C1 segment of cervical spinal cord (tissue), 14 donors: ENCODE results near the gene SUSD4.

ENCODE experiments used
- DNase-seq, 14 donors: peaks; one replicate each; lab custom pipeline; 2025; lab: John Stamatoyannopoulos, UW

Gene SUSD4

DNA sequence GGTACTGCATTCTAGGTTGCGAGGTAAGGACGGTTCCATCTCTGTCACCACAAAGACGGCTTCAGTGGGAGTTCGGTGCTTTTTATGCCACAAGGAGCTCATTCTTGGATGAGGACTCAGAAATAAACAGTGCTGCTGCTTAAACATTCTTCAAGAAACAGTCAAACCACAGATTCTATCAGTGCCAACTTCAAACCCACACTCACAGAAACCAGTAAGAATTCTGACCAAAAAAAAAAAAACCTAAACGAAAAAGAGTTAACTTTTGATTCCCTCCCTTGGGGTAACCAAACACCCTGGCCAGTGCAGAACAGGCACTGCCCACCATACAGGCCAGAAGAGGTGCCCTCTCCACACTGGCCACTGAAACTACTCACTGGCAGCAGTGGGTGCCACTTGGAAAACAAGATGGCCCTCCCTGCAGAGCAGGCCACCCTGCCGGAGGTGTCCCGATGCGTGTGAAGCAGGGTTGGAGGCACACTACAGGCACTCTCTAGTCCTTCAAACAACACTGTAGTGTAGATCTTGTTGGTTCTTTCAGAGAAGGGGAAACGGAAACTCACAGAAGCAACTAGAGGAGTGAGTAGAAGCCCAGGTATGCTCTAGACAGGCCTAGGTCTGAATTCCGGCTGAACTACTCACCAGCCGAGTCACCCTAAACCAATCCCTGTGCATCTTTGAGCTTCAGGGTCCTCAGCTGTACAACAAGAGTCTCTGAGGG, 133.7 kb downstream of the SUSD4 start:
- no peak for DNase-seq

DNA sequence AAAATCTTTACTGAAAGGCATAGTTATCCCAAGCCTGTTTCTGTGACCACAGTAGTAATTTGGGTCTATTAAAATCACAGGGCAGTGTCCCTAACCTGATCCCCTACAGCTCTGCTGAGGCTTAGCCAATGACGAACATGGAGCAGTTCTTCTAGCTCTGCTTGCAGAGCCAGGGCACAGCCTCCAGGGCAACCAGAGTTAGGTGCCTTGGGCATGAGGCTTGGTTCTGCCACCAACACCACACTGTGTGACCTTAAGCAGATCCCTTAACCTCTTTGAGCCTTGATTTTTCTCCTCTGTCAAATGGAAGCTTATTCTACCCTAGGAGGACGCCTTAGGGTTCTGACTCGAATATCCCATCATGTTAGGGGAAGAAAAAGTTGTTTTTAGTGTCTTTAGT, 134.2 kb downstream of the SUSD4 start:
- DNase-seq: no peak

DNA sequence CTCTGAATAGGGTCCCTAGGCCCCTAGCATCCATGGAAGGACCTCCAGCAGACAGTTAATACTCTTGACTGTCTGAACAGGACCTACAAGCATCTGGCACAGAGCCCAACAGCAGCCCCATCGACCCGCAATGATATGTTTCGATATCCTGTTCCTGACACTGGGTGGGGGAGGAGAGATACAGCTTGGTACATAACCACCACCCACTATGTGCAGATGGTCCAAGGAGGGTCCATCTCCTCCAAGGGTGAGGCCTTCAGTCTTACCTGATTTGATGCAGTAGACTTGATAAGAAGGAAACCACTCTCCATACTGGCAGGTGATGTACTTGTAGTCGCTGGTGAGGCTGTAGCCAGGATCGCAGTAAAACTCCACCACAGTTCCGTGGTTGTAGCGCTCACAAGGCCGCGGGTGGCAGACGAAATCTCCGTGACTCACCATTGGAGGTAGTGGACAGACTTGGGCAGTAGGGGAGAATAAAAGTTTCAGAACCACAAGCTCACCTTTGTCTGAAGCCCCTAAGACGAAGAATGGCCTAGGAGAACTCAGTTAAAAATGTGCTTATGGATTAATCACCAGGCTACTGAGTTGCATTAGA, 134.9 kb downstream of the SUSD4 start:
- DNase-seq: no peak

DNA sequence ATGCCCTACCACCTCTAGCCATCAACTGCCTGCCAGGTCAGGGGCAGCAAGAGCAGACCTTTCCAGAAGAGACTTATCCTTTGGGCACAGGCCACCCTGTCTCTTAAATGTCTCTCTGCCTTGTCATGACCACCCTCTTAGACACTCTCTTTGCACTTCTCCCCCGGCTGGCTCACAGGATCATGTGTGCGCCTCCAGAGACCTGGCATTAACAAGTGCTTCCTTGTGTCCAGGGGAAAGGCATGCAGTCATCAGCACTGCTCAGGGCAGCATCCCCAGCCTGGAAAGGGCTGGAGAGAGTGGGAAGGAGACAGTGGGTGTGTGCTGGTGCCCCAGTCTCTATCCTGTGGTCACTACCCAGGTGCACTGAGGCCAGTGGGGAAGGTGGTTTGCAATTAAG, 135.8 kb downstream of the SUSD4 start:
- DNase-seq: no peak

DNA sequence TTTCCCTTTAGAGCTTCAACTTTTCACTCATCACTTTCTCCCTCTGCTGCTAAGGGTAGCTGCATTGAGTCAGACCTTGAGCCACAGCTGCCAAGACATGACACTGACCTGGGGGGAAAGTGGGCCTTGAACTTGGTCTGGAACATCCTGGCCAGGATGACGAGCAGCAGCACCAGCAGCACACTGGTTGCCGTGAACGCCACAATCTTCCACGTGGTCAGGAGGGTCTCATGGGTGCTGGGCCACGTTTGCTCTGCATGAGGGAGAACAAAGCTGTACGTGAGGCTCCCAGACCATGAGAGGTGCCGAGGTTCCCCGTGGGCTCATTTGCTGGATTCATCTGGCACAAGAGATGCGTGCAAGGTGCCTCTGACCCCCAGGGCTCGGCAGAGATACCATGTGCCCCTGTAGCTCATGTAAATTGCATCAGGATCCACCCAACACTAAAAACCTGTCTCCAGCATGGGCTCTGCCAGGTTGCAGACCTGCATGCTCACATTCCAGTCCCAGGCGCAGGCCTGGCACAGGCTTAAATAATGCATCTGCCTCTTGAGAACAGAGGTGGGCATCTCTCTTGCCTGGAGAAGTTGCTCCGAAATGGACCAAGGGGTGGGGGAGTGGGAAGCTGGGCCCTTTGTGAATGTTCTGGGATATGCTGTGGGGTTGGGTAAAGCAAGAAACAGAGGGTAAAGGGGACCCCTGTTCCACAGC, 136.3 kb downstream of the SUSD4 start:
- no peak for DNase-seq

DNA sequence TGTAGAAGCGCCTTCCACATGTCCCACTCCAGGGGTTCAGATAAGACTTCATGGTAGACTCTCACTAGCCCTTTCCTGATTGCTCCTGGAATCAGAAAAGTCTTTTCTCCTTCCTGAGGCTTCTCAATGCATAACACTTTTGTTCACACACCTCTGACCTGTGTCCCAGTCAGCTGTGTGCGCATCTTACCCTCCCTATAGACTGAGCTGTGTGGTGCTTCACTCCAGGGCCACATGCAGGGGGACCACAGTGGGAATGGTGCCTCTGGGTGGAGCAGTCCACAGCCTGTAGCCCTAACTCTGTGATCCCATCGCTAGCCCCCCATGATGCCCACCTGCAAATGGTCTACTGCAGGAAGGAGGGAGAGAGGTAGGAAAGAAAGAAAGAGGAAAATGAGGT, 136.9 kb downstream of the SUSD4 start:
- no peak for DNase-seq

DNA sequence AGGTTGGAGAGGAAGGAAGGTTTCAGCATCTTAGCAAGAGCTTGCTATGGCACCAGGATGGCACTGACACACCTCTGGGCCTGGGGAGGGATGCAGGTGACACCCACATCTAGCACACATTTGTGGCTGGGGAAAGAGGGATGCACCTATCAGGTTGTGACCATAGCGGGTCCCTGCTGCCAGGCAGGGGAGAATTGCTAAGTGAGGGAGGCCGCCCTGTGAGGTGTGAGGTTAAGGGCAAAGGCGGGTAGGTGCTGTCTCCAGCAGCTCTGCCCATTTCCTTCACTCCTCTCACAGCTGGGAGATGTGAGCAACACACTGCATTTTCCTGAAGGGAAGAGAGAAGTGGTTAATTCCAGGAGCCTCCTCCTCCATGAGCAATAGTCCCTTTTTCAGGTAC, 137.7 kb downstream of the SUSD4 start:
- no peak for DNase-seq

DNA sequence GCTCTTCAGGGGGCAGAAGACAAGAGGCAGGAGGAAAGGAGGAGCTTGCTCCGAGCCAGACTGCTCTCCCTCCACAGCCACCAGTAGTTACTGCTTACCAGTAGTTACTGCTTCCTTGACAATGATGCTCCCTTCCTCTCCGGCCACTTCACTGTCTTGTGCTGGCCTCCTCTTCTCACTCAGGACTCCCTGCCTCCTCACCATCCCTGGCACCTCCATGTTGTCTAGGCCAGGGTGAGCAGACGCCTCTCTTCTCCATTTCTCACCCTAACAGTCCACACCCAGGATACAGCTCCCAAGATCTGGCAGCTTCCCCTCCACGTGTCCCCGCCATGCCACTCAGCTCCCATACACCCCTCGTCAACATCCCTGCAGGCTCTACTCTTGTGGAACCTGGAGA, 138.5 kb downstream of the SUSD4 start:
- DNase-seq: no peak

DNA sequence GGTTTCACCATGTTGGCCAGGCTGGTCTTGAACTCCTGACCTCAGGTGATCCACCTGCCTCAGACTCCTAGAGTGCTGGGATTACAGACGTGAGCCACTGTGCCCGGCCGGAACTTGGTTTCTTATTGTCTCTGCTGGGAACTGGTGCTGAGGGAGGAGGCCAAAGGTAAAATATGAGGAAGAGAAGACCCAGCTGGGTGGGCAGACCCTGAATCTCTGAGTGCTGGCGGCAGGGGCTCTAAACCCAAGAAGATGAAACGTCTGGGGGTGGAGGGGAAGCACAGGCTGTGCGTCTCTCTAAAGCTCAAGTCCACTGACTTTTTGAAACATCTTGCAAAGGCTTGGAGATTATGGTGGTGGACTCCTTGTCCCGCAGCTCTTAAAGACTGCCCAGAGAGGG, 138.9 kb downstream of the SUSD4 start:
- DNase-seq: no peak

DNA sequence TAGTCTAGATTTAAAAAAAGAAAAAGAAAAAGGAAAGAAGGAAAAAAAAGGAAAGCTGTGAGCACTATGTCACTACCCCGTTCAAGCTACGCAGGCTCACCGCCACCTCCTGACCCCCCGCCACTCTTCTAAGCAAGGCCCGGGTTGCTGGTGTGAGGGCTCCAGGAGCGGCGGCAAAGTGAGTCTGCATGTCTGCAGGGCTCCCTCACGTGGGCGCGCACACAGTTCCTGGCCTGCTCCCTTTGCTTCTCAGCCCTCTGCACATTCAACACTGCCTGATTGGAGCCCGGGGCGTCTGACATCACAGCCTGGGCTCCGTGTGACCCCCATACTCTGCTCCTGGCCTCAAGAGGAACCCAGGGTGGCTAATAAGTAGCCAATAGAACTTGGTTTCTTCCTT, 139.5 kb downstream of the SUSD4 start:
- DNase-seq: no peak

DNA sequence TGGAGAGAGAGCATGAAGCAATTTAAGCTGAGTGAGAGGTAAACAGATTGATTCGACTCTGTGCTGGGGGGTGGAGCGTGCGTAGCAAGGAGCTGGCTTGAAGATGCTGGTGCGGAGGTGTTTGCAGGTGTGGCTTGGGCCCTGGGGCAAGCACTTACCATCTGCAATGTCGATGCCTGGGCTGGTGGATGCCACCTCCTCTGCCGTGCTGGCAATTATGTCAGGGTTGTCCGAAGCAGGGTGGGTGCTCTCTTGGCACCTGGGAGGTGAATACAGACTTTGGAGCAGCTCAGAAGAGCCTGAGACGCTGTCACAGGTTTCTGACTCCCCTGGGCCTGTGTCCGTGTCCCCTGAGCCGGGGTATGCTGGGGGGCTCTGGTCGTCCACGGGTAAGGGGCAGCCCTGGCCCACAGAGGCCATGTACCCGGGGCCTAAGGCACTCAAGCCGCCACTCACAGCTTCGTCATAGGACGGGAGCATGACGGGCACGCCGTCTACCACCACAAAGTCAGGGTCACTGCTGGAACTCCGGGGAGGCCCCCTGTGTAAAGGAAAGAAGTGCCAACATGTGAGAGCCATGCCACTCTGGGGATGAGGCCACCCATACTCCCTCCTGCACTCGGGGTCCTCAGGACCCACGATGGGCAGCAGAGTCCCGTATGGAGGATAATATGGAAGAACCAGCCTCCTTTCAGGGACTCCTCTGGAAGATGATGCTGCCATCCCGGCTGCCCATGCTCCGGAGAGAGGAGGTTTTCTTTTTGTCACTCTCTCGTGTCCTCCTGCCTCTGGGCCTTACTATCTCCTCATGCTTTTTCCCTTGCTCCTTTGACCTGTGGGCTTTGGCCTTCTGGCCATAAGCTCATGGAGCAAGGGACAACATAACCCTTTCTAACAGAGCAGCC, 140.6 kb downstream of the SUSD4 start:
- DNase-seq: no peak

DNA sequence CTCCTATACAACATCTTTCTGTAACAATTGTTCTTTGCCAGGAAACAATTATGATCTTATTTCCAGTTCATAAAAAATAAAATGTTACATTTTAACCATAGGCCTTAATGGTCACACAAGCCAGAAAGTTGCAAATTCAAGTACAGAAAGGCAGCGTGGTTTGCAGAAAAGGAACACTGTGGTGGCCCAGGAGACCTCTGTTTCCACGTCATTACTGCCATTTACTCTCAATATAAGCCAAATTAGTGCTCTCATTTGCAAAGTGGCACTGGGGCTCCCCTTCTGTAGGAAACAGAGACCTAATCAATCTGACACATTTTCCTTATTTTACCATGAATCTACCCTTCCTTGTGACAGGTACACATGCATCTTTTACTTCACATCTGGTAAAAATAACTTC, 141.6 kb downstream of the SUSD4 start:
- DNase-seq: no peak

DNA sequence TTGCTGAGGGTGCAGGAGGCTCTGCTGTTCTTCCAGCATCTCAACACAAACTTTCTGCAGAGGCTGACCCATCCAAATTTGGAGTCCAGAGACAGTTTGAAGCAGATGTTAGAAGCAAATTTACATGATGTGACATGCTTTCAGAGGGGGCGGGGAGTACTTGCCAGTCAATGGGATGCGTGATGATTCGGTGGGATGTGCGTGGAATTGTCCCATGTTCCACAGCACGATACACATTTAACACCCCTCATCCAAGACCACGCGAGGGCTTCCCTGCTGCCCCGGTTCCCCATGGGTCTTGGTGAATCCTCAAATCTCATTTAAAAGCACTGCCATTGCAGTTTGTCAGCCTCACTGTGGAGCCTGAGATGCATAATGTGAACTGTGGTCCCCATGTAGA, 142.3 kb downstream of the SUSD4 start:
- no peak for DNase-seq

DNA sequence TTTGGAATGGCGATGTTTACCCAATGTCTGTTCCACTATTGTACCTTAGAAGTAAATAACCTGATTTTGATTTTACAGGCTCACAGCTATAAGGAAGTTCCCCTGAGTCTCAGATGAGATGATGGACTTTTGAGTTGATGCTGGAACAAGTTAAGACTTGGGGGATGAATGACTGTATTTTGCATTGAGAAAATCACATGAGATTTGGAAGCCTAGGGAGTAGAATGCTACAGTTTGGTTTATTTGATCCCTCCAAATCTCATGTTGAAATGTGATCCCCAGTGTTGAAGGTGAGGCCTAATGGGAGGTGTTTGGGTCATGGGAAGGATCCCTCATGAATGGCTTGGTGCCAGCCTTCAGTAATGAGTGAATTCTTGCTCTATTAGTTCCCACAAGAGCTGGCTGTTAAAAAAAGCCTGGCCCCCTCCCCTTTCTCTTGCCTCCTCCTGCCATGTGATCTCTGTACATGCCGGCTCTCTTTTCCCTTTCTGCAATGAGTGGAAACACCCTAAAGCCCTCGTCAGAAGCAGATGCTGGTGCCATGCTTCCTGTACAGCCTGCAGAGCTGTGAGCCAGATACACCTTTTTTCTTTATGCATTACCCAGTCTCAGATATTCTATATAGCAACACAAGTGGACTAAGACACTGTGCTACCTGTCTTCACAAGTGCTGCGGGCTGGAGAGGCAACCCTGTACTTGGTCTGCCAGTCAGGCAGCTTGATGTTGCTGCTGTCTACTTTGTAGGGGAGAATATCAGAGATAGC, 143.9 kb downstream of the SUSD4 start:
- DNase-seq: no peak

DNA sequence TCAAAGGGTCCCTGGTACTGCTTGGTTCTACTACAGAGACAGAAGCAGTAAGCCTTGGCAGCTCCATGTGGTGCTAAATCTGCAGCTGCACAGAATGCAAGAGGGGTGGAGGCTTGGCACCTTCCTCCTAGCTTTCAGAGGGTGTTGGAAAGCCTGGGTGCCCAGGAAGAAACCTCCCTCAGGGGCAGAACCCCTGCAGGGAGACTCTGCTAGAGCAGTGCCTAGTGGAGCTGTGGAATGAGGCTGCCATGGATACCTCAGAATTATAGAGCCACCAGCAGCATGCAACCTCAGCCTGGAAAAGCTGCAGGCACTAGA, 144.7 kb downstream of the SUSD4 start:
- DNase-seq: no peak

DNA sequence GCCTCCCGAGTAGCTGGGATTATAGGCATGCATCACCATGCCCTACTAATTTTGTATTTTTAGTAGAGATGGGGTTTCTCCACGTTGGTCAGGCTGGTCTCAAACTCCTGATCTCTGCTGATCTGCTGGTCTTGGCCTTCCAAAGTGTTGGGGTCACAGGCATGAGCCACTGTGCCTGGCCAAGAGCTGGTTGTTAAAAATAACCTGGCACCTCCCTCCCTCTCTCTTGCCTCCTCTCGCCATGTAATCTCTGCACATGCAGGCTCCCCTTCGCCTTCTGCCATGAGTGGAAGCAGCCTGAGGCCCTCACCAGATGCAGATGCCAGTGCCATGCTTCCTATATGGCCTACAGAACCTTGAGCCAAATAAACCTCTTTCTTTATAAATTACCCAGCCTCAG, 146.2 kb downstream of the SUSD4 start:
- DNase-seq: no peak

DNA sequence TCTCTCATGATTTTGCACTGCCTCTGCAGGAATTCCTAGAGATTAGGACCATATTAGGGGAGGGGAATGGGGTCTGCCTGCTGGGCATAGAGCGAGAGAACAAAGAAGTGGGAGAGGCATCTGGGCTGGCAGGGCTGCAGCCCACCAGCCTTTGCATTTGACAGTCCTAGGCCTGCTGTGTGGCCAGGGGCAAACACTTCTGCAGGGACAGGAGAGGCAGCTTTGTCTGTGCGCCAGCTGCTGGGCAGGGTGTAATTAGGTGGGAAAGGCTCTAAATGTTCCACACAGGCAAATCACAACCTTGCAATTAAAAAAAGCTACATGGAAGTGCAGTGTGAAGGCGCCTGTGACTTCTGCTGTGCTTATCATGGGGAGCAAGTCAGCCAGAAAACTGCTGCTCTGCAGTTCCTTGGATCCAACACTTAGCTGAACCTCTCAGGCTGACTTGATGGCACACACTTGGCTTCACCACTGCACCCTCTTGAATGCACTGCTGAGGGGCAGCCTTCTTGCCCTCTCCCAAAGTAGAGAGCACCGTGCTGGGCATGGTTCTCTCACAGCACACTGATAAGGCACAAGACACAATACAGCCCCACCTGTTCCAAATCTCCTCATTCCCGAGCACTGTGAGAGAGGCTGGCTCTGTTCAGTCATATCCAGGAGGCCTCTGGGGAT, 147.3 kb downstream of the SUSD4 start:
- no peak for DNase-seq

DNA sequence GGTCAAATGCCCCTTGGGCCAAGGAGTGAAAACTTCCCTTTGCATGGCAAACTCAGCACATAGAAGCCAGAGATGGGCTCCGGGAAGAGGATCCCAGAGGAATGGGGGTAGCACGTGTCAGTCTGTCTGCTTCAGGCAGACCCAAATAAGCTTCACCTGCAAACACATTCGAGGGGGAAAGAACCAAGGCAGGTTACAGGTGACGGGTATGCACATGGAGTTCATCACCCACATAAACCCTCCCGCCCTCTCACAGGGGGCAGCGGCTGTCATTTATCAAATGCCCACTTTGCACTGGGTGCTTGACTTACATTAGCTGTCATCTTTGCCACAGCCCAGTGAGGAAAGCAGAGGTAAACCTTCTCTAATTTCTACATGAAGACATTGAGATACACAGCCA, 147.9 kb downstream of the SUSD4 start:
- DNase-seq: no peak

DNA sequence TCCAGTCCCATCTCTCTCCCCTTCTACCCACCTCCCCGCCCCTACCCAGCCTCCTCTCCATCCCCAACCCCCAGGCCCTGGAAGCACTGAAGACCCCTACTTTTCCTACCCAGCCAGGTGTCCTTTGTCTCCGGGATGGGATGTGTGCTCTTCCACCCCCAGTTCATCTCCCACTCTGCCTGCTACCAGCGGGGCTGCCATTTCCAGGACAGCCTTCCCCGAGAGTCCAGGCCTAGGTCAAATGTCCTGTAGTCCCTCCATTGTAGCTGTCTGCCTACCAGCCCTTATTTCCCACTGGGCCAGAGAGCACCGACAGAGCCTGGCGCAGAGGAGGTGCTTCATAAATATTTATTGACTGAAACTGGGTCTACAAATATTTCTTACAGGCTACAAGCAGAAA, 148.9 kb downstream of the SUSD4 start:
- no peak for DNase-seq

DNA sequence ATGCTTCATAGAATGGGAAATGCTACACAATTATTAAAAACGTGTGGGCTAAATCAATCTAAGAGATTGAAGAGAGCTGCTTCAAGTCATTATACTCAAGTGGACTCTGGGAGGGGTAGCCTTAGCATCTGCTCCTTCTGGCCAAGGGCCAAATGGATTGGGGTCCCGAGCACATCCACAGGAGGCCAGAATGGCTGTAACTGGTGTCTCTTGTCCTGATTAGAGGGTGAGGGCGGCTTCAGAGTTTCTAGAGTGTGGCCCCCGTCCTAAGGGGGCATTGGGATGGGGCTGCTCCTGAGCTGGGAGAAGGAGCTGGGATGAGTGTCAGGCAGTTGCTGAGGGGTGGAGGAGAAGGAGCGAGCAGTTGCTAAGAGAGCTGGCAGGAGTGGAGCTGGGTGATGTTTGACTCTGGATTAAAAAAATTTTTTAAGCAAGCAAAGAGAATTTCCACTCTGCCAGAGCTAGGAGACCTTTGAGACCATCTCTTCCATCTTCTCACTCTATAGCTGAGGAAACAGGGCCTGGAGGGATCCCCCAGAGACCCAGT, 149.6 kb downstream of the SUSD4 start:
- no peak for DNase-seq

DNA sequence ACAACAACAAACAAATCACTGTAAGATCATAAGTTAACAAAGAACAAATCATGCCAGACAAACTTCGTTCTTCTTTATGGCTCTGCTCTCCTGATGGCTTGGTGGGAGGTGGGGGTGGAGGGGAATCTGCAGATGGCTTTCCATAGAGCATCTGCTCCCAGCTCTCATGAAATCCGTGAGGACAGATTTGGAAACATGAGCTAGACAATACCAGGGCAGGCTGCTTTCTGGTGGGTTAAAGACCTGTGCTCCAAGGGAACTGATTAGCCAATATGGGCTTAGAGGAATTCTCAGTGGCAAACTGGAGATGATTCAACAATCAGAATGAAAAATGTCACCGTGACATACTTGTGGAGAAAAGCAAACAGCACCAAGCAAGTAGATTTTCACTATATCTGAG, 151.5 kb downstream of the SUSD4 start:
- DNase-seq: no peak
